HepG2 (cell line): ENCODE data around the gene GRIK3. TPM values are rescaled to one million over a fixed set of nuclear protein-coding genes. Genes with fewer than 3 reads are reported as not detected.
A peak's percentile ranks its signal among the peaks of the same experiment; 100 is the strongest.

Experiments
- ATAC-seq: fragments of 200-7000 bp; cut with Tn5 transposase; 3 replicates; pipeline ENCODE4 v1.9.1; 2020; ENCODE audit warnings: mild to moderate bottlenecking, moderate library complexity
- BruUV-seq: library from RNA; stranded (reverse); fragments of 400-500 nt; replicated peaks from 2 replicates; lab custom pipeline; 2021; lab: Mats Ljungman, UMichigan
- CTCF ChIA-PET: fragments of 300-600 bp; formaldehyde crosslinking; extraction: SDS; loops from one replicate; lab custom pipeline; 2021; ENCODE audit warnings: low total read pairs, inconsistent platforms, low intra/inter-chr PET ratio; lab: Yijun Ruan, JAX
- POLR2A ChIA-PET: fragments of 350-600 bp; sonication (Branson Sonifier 250); formaldehyde crosslinking; loops from one replicate; lab custom pipeline; 2020; ENCODE audit warnings: antibody characterized with exemption, inconsistent platforms; lab: Yijun Ruan, JAX
- DNase-seq: peaks from one replicate; pipeline ENCODE4 v3.0.0-alpha.2; 2015; ENCODE audit warnings: low spot score
- FAIRE-seq: peaks from 3 replicates; lab custom pipeline; 2011; peaks lifted over from hg19 to GRCh38; lab: Jason Lieb, UNC
- H2AFZ ChIP-seq: one replicate; pipeline ENCODE4 v1.6.1; 2011; ENCODE audit warnings: low read length, inconsistent platforms
- H3K27ac ChIP-seq: fragments of 300-600 bp; 3 replicates; pipeline ENCODE4 v1.8.0; 2011; ENCODE audit warnings: mixed run types, mild to moderate bottlenecking, mixed read lengths, low read length, inconsistent platforms; ENCODE audit not compliant: insufficient read depth; ENCODE audit errors: extremely low read length
- H3K27me3 ChIP-seq, 2 experiments: fragments of 200-600 bp in 1 of 2; 2 replicates in 1 of 2; 3 replicates in 1 of 2; pipeline versions ENCODE4 v1.6.0 to v1.8.0; 2011; ENCODE audit warnings: low read length in 2 of 2, mild to moderate bottlenecking in 2 of 2, moderate library complexity in 2 of 2, inconsistent platforms in 1 of 2; ENCODE audit not compliant: insufficient read depth in 2 of 2, control insufficient read depth in 1 of 2
- H3K36me3 ChIP-seq, 2 experiments: fragments of 200-600 bp in 1 of 2; replicated peaks in 1 of 2; 2 replicates in 1 of 2; 3 replicates in 1 of 2; pipeline versions ENCODE4 v1.5.1 to v1.8.0; 2011; ENCODE audit warnings: low read length in 2 of 2, inconsistent platforms in 1 of 2; ENCODE audit not compliant: insufficient read depth in 2 of 2, control insufficient read depth in 1 of 2
- H3K4me1 ChIP-seq: 2 replicates; pipeline ENCODE4 v1.5.1; 2012; ENCODE audit warnings: low read length, inconsistent platforms; ENCODE audit not compliant: insufficient read depth
- H3K4me2 ChIP-seq: 2 replicates; pipeline ENCODE4 v1.6.0; 2011; ENCODE audit warnings: low read depth, low read length, inconsistent platforms
- H3K4me3 ChIP-seq, 3 experiments: fragments of 200-600 bp in 1 of 3; sonication (generic), shearing (Covaris generic) in 1 of 3; replicated peaks in 1 of 3; 2 replicates each; pipeline ENCODE4 v1.5.1; 2011 to 2016; ENCODE audit warnings: low read length in 3 of 3, inconsistent platforms in 2 of 3, low read depth in 2 of 3, mild to moderate bottlenecking in 2 of 3, control low read depth in 1 of 3, mixed read lengths in 1 of 3; ENCODE audit not compliant: insufficient read depth in 1 of 3
- H3K79me2 ChIP-seq: one replicate; pipeline ENCODE4 v1.6.1; 2011; ENCODE audit warnings: low read length, inconsistent platforms; ENCODE audit not compliant: insufficient read depth
- H3K9ac ChIP-seq: 2 replicates; pipeline ENCODE4 v1.6.0; 2011; ENCODE audit warnings: mild to moderate bottlenecking, low read depth, low read length, inconsistent platforms; ENCODE audit not compliant: insufficient read depth
- H3K9me3 ChIP-seq: 2 replicates; pipeline ENCODE4 v1.5.1; 2012; ENCODE audit warnings: mild to moderate bottlenecking, low read length
- H4K20me1 ChIP-seq: 2 replicates; pipeline ENCODE4 v1.6.0; 2011; ENCODE audit warnings: inconsistent platforms, mild to moderate bottlenecking, low read length, moderate library complexity; ENCODE audit not compliant: insufficient read depth
- FOSL2 ChIP-seq: sonication (generic); formaldehyde crosslinking; IDR thresholded peaks from 2 replicates; pipeline ENCODE4 v1.4.0; 2020; ENCODE audit warnings: missing genetic modification reagents
- KDM3A ChIP-seq: IDR thresholded peaks from 2 replicates; pipeline ENCODE4 v1.6.1; 2018; ENCODE audit warnings: low read depth, missing compliant biosample characterization
- NBN ChIP-seq: fragments of 450-650 bp; conservative IDR thresholded peaks from 2 replicates; pipeline ENCODE4 v1.6.1; 2017
- NPAS2 ChIP-seq: sonication (generic); formaldehyde crosslinking; IDR thresholded peaks from 2 replicates; pipeline ENCODE4 v1.8.0; 2022; ENCODE audit warnings: mild to moderate bottlenecking, missing genetic modification reagents, borderline replicate concordance
- PREB ChIP-seq: sonication (generic); formaldehyde crosslinking; IDR thresholded peaks from 2 replicates; pipeline ENCODE4 v1.4.0; 2020; ENCODE audit warnings: missing genetic modification reagents
- ZNF678 ChIP-seq: sonication (generic); formaldehyde crosslinking; IDR thresholded peaks from 2 replicates; pipeline ENCODE4 v1.4.0; 2020; ENCODE audit warnings: mild to moderate bottlenecking, missing genetic modification reagents
- WGBS: methylation state at CpG from one replicate; pipeline ENCODE4 v1.1.6; 2017; ENCODE audit warnings: low lambda C conversion rate; 5-methylcytosine and 5-hydroxymethylcytosine counted together
- in situ Hi-C: cut with HindIII; loops from 2 replicates; pipeline ENCODE4 v1.10.0; 2017; ENCODE audit warnings: low pct_unique_long_range_greater_than_20kb; ENCODE audit not compliant: extremely low pct_ligation_motif_present
- intact Hi-C: fragments of 100-400 bp; cut with micrococcal nuclease; formaldehyde crosslinking; loops from one replicate; pipeline ENCODE4 v1.10.0; 2022; ENCODE audit not compliant: unreplicated experiment
- polyA plus RNA-seq, 8 experiments: library from polyadenylated mRNA; depleted of rRNA in 3 of 8; stranded (reverse) in 7 of 8; unstranded in 1 of 8; fragments of >200 nt; fragmentation: Illumina TruSeq in 4 of 8; extraction: Trizol in 4 of 8; gene quantifications; 2 replicates each; pipeline versions ENCODE4 v1.2.1 to v1.2.3, GENCODE V29; 2011 to 2016; ENCODE audit warnings: low read depth in 4 of 8, missing spikeins in 1 of 8, mixed read lengths in 1 of 8; ENCODE audit not compliant: insufficient read depth in 1 of 8
- total RNA-seq, 5 experiments: library from RNA; depleted of rRNA; stranded (reverse); fragments of >200 nt; fragmentation: Illumina TruSeq; extraction: Trizol; gene quantifications; 2 replicates each; pipeline ENCODE4 v1.2.3, GENCODE V29; 2016; ENCODE audit warnings: low read depth in 1 of 5

The GRIK3 gene
- total and polyA plus RNA-seq, 2 of the 13 experiments (the other 11 are each of a cell fraction or from before 2014, with no cell fraction given), result not detected

GRCh38 chr1:36971852-36972618 lies 62.3 kb downstream of the GRIK3 start:
- H2AFZ ChIP-seq, result no peak overlapping the region

GRCh38 chr1:36968730-36969129 lies 65.6 kb downstream of the GRIK3 start:
- no peak overlapping the region for H2AFZ ChIP-seq
- WGBS, result 0% methylated on average over 1 of the region's 3 CpGs
- in situ Hi-C loops (no loop called here), intact Hi-C loops (no loop called here)
- no peak overlapping the region for H3K4me3 ChIP-seq
- H4K20me1 ChIP-seq, result 0 out of 2 replicates have a peak, but pooled peaks cover 2% of the 10 kb centered on the region
- no TSS peak for BruUV-seq
- no peaks in the 10 kb centered on the region for H3K79me2 ChIP-seq
- H3K9me3 ChIP-seq, result no peaks in the 10 kb centered on the region
- H3K9ac ChIP-seq, result no peak overlapping the region
- TF ChIP-seq NPAS2 (CRISPR knock-in tag), result no peak
- 0 out of 2 replicates have a peak, but pooled peaks have one; percentile 17 for TF ChIP-seq FOSL2 (CRISPR knock-in tag)
- POLR2A ChIA-PET, result no interaction called here
- no peak overlapping the region for H3K4me2 ChIP-seq
- no peak overlapping the region for H3K27ac ChIP-seq
- FAIRE-seq (no peak), DNase-seq (no peak), ATAC-seq (no peak)
- CTCF ChIA-PET, result no interaction called here
- H3K27me3 ChIP-seq, result no peaks in the 10 kb centered on the region; a peak in 1 of 5 replicates
- H3K4me1 ChIP-seq, result no peaks in the 10 kb centered on the region
- no peaks in the 10 kb centered on the region for H3K36me3 ChIP-seq

More at GRCh38 chr1:36971852-36972618, 62.3 kb downstream of the GRIK3 start:
- Histone ChIP-seq H3K79me2 (no peaks in the 10 kb centered on the region), H3K9me3 (no peaks in the 10 kb centered on the region), H3K36me3 (no peaks in the 10 kb centered on the region), H3K27ac (no peak overlapping the region), H3K9ac (no peak overlapping the region), H3K4me2 (no peak overlapping the region), H3K4me3 (no peak overlapping the region), H3K4me1 (no peaks in the 10 kb centered on the region), H4K20me1 (no peaks in the 10 kb centered on the region), H3K27me3 (no peaks in the 10 kb centered on the region; a peak in 1 of 5 replicates)
- in situ Hi-C loops (no loop called here), intact Hi-C loops (no loop called here)
- ATAC-seq (no peak), DNase-seq (no peak), FAIRE-seq (no peak)
- WGBS, result 37% methylated on average over 12 of the region's 14 CpGs
- BruUV-seq, result no TSS peak
- ChIA-PET CTCF (no interaction called here), POLR2A (no interaction called here)
- TF ChIP-seq ZNF678, result no peak
- TF ChIP-seq NBN, result no peak
- TF ChIP-seq KDM3A (CRISPR knock-in tag), result no peak
- TF ChIP-seq PREB (CRISPR knock-in tag), result no peak
